B cell (primary cell): ENCODE data around the gene SH3RF3. TPM values are rescaled to one million over a fixed set of nuclear protein-coding genes. Genes with fewer than 3 reads are reported as not detected.

ENCODE experiments used
- ATAC-seq: fragments of 200-7000 bp; cut with Tn5 transposase; one replicate; pipeline ENCODE4 v1.10.0; 2021; ENCODE audit warnings: low read depth, mild to moderate bottlenecking, moderate number of reproducible peaks, moderate library complexity
- CTCF ChIA-PET: fragments of 350-600 bp; sonication (Branson Sonifier 250); formaldehyde crosslinking; loops from one replicate; lab custom pipeline; 2021; ENCODE audit warnings: antibody characterized with exemption, inconsistent platforms; lab: Charles Lee
- POLR2A ChIA-PET: fragments of 350-600 bp; sonication (Branson Sonifier 250); formaldehyde crosslinking; loops from one replicate; lab custom pipeline; 2021; ENCODE audit warnings: antibody characterized with exemption; lab: Charles Lee
- DNase-seq: peaks from one replicate; pipeline ENCODE4 v3.0.0; 2013
- H2AFZ ChIP-seq: 2 replicates; pipeline ENCODE4 v1.6.1; 2012; ENCODE audit warnings: mild to moderate bottlenecking, low read depth, low read length; ENCODE audit not compliant: insufficient read depth, poor library complexity, severe bottlenecking
- H3K27ac ChIP-seq, 2 donors: 1 replicate in 1 of 2; 2 replicates in 1 of 2; pipeline ENCODE4 v1.5.1; 2012 to 2013; ENCODE audit warnings: low read length in 2 of 2, mild to moderate bottlenecking in 2 of 2, moderate library complexity in 1 of 2
- H3K27me3 ChIP-seq, 4 experiments: fragments of 200-600 bp in 1 of 4; sonication (generic) in 1 of 4; replicated peaks in 1 of 4; 1 replicate in 2 of 4; 2 replicates in 2 of 4; pipeline versions ENCODE4 v1.6.1 to v1.7.0; 2013 to 2016; ENCODE audit warnings: low read length in 3 of 4, mild to moderate bottlenecking in 2 of 4, mixed read lengths in 1 of 4, moderate library complexity in 1 of 4; ENCODE audit not compliant: insufficient read depth in 4 of 4, control insufficient read depth in 3 of 4; ENCODE audit errors: control extremely low read depth in 1 of 4
- H3K36me3 ChIP-seq, 2 experiments: replicated peaks in 1 of 2; 1 replicate in 1 of 2; 2 replicates in 1 of 2; pipeline versions ENCODE4 v1.6.1 to v1.7.1; 2013; ENCODE audit warnings: low read length in 1 of 2; ENCODE audit not compliant: insufficient read depth in 2 of 2, control insufficient read depth in 1 of 2; ENCODE audit errors: control extremely low read depth in 1 of 2, extremely low read depth in 1 of 2
- H3K4me1 ChIP-seq, 2 donors: fragments of 200-600 bp in 1 of 2; sonication (generic) in 1 of 2; 1 replicate in 1 of 2; 2 replicates in 1 of 2; pipeline versions ENCODE4 v1.5.1 to v1.6.1; 2013 to 2017; ENCODE audit warnings: low read length in 2 of 2; ENCODE audit not compliant: control insufficient read depth in 2 of 2, insufficient read depth in 2 of 2
- H3K4me2 ChIP-seq: replicated peaks from 2 replicates; pipeline ENCODE3; 2012; ENCODE audit warnings: mild to moderate bottlenecking, low read depth, low read length; ENCODE audit not compliant: poor library complexity, severe bottlenecking
- H3K4me3 ChIP-seq, 5 experiments: fragments of 200-600 bp in 1 of 5; sonication (generic) in 1 of 5; 1 replicate in 3 of 5; 2 replicates in 2 of 5; pipeline versions ENCODE4 v1.5.1 to v1.7.0; 2011 to 2016; ENCODE audit warnings: low read length in 4 of 5, mild to moderate bottlenecking in 4 of 5, low read depth in 2 of 5, control low read depth in 1 of 5, moderate library complexity in 1 of 5; ENCODE audit not compliant: insufficient read depth in 1 of 5; ENCODE audit errors: control extremely low read depth in 1 of 5, extremely low read depth in 1 of 5
- H3K79me2 ChIP-seq: fragments of 200-600 bp; sonication (generic); one replicate; pipeline ENCODE4 v1.6.0; 2016; ENCODE audit warnings: low read length; ENCODE audit not compliant: control insufficient read depth, insufficient read depth
- H3K9ac ChIP-seq: fragments of 200-600 bp; sonication (generic); 2 replicates; pipeline ENCODE4 v1.6.1; 2017; ENCODE audit warnings: mild to moderate bottlenecking, low read length, moderate library complexity
- H3K9me3 ChIP-seq, 3 donors: one replicate each; pipeline versions ENCODE4 v1.6.1 to v1.7.1; 2013; ENCODE audit warnings: low read length in 2 of 3; ENCODE audit not compliant: control insufficient read depth in 2 of 3, insufficient read depth in 1 of 3; ENCODE audit errors: control extremely low read depth in 1 of 3
- H4K20me1 ChIP-seq: 2 replicates; pipeline ENCODE4 v1.6.0; 2012; ENCODE audit warnings: mild to moderate bottlenecking, low read length; ENCODE audit not compliant: insufficient read depth, control insufficient read depth, poor library complexity, severe bottlenecking
- H3K27ac Mint-ChIP-seq: one replicate; pipeline ENCODE4 v1.8.0; 2021; ENCODE audit warnings: mixed read lengths
- H3K27me3 Mint-ChIP-seq: one replicate; pipeline ENCODE4 v1.8.0; 2021; ENCODE audit warnings: mixed read lengths
- H3K4me1 Mint-ChIP-seq: one replicate; pipeline ENCODE4 v1.8.0; 2021; ENCODE audit warnings: mixed read lengths
- H3K4me3 Mint-ChIP-seq: one replicate; pipeline ENCODE4 v1.8.0; 2021; ENCODE audit warnings: mixed read lengths
- H3K9me3 Mint-ChIP-seq: one replicate; pipeline ENCODE4 v1.8.0; 2022; ENCODE audit warnings: mixed read lengths; ENCODE audit not compliant: insufficient read depth
- CTCF ChIP-seq: fragments of 200-600 bp; IDR thresholded peaks from one replicate; pipeline ENCODE4 v1.8.0; 2022; ENCODE audit warnings: antibody characterized with exemption, mild to moderate bottlenecking
- EZH2 ChIP-seq: IDR thresholded peaks from 2 replicates; pipeline ENCODE4 v1.6.1; 2012; ENCODE audit warnings: borderline replicate concordance, low read depth, mild to moderate bottlenecking, moderate library complexity, low read length; ENCODE audit not compliant: insufficient read depth, poor library complexity, severe bottlenecking
- WGBS: methylation state at CpG from one replicate; pipeline ENCODE4 v1.1.5; 2013; ENCODE audit warnings: missing lambda C conversion rate; ENCODE audit not compliant: insufficient coverage; 5-methylcytosine and 5-hydroxymethylcytosine counted together
- intact Hi-C: fragments of 100-400 bp; cut with micrococcal nuclease; formaldehyde crosslinking; loops from one replicate; pipeline ENCODE4 v1.10.0; 2022
- polyA plus RNA-seq: library from polyadenylated mRNA; depleted of rRNA; stranded (reverse); fragments of >200 nt; gene quantifications from 2 replicates; pipeline ENCODE4 v1.2.3, GENCODE V29; 2012
- total RNA-seq, 2 donors: library from RNA; stranded (reverse); fragments of 120-200 nt in 1 of 2; gene quantifications; 1 replicate in 1 of 2; 2 replicates in 1 of 2; pipeline versions ENCODE4 v1.2.3 to v1.2.4, GENCODE V29; 2013 to 2022

SH3RF3 gene
- total and polyA plus RNA-seq, 2 donors (not counting 1 experiment from before 2014, with no cell fraction given), result 0.07 to 1.2 TPM

GRCh38 chr2:109208951-109209335, 79.9 kb downstream of the SH3RF3 start:
- Histone ChIP-seq H3K79me2 (no peaks in the 10 kb centered on the region), H3K4me1 (peaks cover 14 to 15% of the 10 kb centered on the region in 2 donors), H3K27me3 (no peaks in the 10 kb centered on the region), H2AFZ (no peak overlapping the region), H3K27ac (no peak overlapping the region), H3K4me2 (no peak overlapping the region), H3K4me3 (no peak overlapping the region), H3K9ac (no peak overlapping the region), H4K20me1 (no peaks in the 10 kb centered on the region), H3K36me3 (no peaks in the 10 kb centered on the region), H3K9me3 (peaks cover 0 to 10% (median 0%) of the 10 kb centered on the region in 3 donors)
- WGBS, result 73% methylated on average over 3 of the region's 6 CpGs
- ChIA-PET POLR2A (no interaction called here), CTCF (no interaction called here)
- intact Hi-C loops, result no loop called here
- DNase-seq (no peak), ATAC-seq (no peak)
- no peaks in the 10 kb centered on the region for H3K9me3 Mint-ChIP-seq
- peaks cover 28% of the 10 kb centered on the region for H3K4me1 Mint-ChIP-seq
- peaks cover 17% of the 10 kb centered on the region for H3K27me3 Mint-ChIP-seq
- H3K27ac Mint-ChIP-seq, result no peak overlapping the region
- H3K4me3 Mint-ChIP-seq, result no peak overlapping the region
- TF ChIP-seq EZH2 (no peak), CTCF (no peak)

DNA sequence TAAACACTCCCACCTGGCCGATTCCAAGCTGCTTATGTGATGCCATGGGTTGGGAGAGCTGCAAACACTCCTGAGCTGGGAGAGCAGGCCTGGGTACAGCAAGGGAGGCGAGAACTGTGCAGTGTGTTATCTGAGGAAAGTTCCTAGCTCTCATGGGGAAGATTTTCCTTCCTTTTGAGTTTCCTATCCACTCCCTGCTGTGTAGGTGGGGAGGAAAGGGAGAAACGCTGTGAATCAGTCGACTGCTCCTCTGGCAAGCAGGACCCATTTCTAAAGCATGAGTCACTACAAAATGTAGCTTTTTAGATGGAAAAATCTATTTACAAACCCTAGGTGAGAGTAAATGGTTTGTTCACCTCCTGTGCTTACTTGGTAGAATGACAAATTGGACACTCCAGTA, 80.4 kb downstream of the SH3RF3 start:
- Histone ChIP-seq H3K27me3 (no peaks in the 10 kb centered on the region), H3K9me3 (peaks cover 0 to 10% (median 0%) of the 10 kb centered on the region in 3 donors), H3K27ac (no peak overlapping the region), H3K4me2 (no peak overlapping the region), H3K9ac (no peak overlapping the region), H4K20me1 (no peaks in the 10 kb centered on the region), H2AFZ (no peak overlapping the region), H3K36me3 (no peaks in the 10 kb centered on the region), H3K79me2 (no peaks in the 10 kb centered on the region), H3K4me1 (peaks cover 19 to 20% of the 10 kb centered on the region in 2 donors), H3K4me3 (no peak overlapping the region)
- no peak for DNase-seq
- ChIA-PET CTCF (no interaction called here), POLR2A (no interaction called here)
- Mint-ChIP-seq H3K9me3 (no peaks in the 10 kb centered on the region), H3K27ac (no peak overlapping the region), H3K4me1 (peaks cover 33% of the 10 kb centered on the region), H3K27me3 (peaks cover 13% of the 10 kb centered on the region), H3K4me3 (no peak overlapping the region)
- ATAC-seq, result no peak
- 71% methylated on average over 1 of the region's 4 CpGs for WGBS
- no peak for TF ChIP-seq CTCF
- TF ChIP-seq EZH2, result no peak
- intact Hi-C loops, result no loop called here
